Osteoblast (primary cell): ENCODE results near the gene MICU1. TPM values are rescaled to one million over a fixed set of nuclear protein-coding genes. Genes with fewer than 3 reads are reported as not detected.

Experiments
- DNase-seq: peaks from one replicate; pipeline ENCODE4 v3.0.0; 2011; ENCODE audit warnings: low spot score, mixed read lengths; ENCODE audit not compliant: insufficient read length; ENCODE audit errors: missing footprints
- H2AFZ ChIP-seq: 2 replicates; pipeline ENCODE4 v1.6.0; 2011; ENCODE audit warnings: mild to moderate bottlenecking, low read length
- H3K27ac ChIP-seq: 2 replicates; pipeline ENCODE4 v1.5.1; 2011; ENCODE audit warnings: mild to moderate bottlenecking, low read depth, low read length, moderate library complexity
- H3K27me3 ChIP-seq: 2 replicates; pipeline ENCODE4 v1.6.0; 2012; ENCODE audit warnings: mild to moderate bottlenecking, control low read depth, inconsistent platforms, low read length, moderate library complexity; ENCODE audit not compliant: insufficient read depth
- H3K36me3 ChIP-seq: 2 replicates; pipeline ENCODE4 v1.5.1; 2011; ENCODE audit warnings: mild to moderate bottlenecking, low read length, control low read depth, moderate library complexity; ENCODE audit not compliant: insufficient read depth
- H3K4me1 ChIP-seq: 2 replicates; pipeline ENCODE4 v1.5.1; 2011; ENCODE audit warnings: mild to moderate bottlenecking, low read length, control low read depth, moderate library complexity; ENCODE audit not compliant: insufficient read depth
- H3K4me2 ChIP-seq: 2 replicates; pipeline ENCODE4 v1.6.0; 2011; ENCODE audit warnings: mild to moderate bottlenecking, low read length; ENCODE audit not compliant: insufficient read depth
- H3K4me3 ChIP-seq: fragments of 200-600 bp; sonication (generic); 3 replicates; pipeline ENCODE4 v1.5.1; 2012; ENCODE audit warnings: mild to moderate bottlenecking, low read length, inconsistent platforms; ENCODE audit not compliant: insufficient read depth
- H3K79me2 ChIP-seq: 2 replicates; pipeline ENCODE4 v1.6.0; 2012; ENCODE audit warnings: mild to moderate bottlenecking, low read length, control low read depth, inconsistent platforms; ENCODE audit not compliant: insufficient read depth
- H3K9me3 ChIP-seq: 2 replicates; pipeline ENCODE4 v1.5.1; 2011; ENCODE audit warnings: low read depth, low read length, control low read depth
- H4K20me1 ChIP-seq: 2 replicates; pipeline ENCODE4 v1.6.0; 2012; ENCODE audit warnings: mild to moderate bottlenecking, low read length, control low read depth; ENCODE audit not compliant: insufficient read depth
- CTCF ChIP-seq: IDR thresholded peaks from 2 replicates; pipeline ENCODE4 v1.5.1; 2011; ENCODE audit warnings: mild to moderate bottlenecking, low read depth, low read length, moderate library complexity; ENCODE audit errors: extremely low read depth
- total RNA-seq: library from RNA; depleted of rRNA; stranded (reverse); fragments of >200 nt; gene quantifications from 2 replicates; pipeline ENCODE4 v1.2.3, GENCODE V29; 2012

Gene MICU1
- total RNA-seq, 1 donor = 79.6 TPM

DNA sequence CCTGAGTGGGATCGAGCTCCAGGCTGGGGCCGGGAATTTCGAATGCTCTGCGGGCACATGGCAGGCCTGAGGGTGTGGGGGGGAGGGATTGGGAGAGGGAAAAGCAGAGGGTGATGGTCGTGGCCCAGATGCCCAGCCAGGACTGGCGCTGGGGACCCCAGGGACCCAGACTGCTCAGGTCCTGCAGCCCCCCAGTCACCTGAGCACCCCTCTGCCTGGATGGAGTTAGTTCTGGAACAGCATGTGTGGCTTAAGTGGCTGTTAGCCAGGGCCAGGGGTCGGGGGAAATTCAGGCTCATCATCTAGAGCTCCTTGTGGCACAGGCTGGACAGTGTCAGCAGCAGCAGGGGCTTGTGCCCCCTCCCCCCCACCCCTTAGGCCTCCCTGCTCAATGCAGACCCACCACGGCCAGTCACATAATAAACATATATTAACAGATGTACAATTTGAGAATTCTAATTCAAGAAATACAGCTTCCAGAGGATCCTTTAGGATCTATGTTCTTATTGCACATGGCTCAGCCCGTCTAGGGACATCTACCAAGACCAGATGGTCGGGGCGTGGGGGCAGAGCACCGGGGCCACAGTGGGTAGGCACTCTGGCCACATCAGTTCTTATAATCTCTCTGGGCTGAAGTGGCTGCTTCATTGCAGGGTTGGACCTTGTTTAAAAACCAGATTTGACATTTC, 293.3 kb downstream of the MICU1 start:
- Histone ChIP-seq H2AFZ (no peak overlapping the region), H4K20me1 (peaks cover 3% of the 10 kb centered on the region), H3K27ac (peak overlapping the region; percentile 53), H3K27me3 (no peaks in the 10 kb centered on the region), H3K4me1 (peaks cover 49% of the 10 kb centered on the region), H3K36me3 (peaks cover 21% of the 10 kb centered on the region), H3K4me2 (no peak overlapping the region), H3K4me3 (no peak overlapping the region), H3K79me2 (no peaks in the 10 kb centered on the region), H3K9me3 (no peaks in the 10 kb centered on the region)
- DNase-seq = no peak
- no peak for TF ChIP-seq CTCF

- Histone ChIP-seq H3K79me2 (no peaks in the 10 kb centered on the region), H3K27me3 (no peaks in the 10 kb centered on the region), H2AFZ (no peak overlapping the region), H3K4me2 (peak overlapping the region; percentile 32), H3K36me3 (peaks cover 15% of the 10 kb centered on the region), H4K20me1 (peaks cover 2% of the 10 kb centered on the region), H3K4me3 (no peak overlapping the region), H3K9me3 (no peaks in the 10 kb centered on the region), H3K4me1 (peaks cover 46% of the 10 kb centered on the region), H3K27ac (peak overlapping the region; percentile 19)
- TF ChIP-seq CTCF = no peak
- peak; percentile 95 for DNase-seq
These were observed 294.1 kb downstream of the MICU1 start for GRCh38 chr10:72331575-72332422.

DNA sequence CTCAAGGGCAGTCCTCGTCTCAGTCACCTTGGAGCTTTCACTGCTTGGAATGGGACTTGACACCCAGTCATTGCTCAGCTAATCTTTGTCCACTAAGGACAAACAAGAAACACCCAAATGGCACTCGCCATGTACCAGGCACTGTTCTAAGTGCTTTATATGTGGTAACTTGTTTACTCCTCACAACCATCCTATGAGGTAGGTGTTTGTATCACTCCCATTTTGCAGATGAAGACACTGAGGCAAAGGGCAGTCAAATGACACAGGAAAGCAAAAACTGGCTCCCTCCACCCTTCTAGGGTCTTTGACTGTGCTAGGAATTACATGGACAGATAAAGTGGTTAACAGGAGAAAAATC, 295.8 kb downstream of the MICU1 start:
- no peaks in the 10 kb centered on the region for H3K27me3 ChIP-seq
- no peaks in the 10 kb centered on the region for H3K79me2 ChIP-seq
- peaks cover 4% of the 10 kb centered on the region for H3K36me3 ChIP-seq
- no peak overlapping the region for H3K4me2 ChIP-seq
- H4K20me1 ChIP-seq = no peaks in the 10 kb centered on the region
- no peak overlapping the region for H2AFZ ChIP-seq
- H3K4me3 ChIP-seq = no peak overlapping the region
- TF ChIP-seq CTCF = no peak
- DNase-seq = peak; percentile 31
- no peak overlapping the region for H3K27ac ChIP-seq
- H3K4me1 ChIP-seq = peaks cover 34% of the 10 kb centered on the region
- no peaks in the 10 kb centered on the region for H3K9me3 ChIP-seq
